ENCODE results near the gene UBIAD1. TPM values are rescaled to one million over a fixed set of nuclear protein-coding genes. Genes with fewer than 3 reads are reported as not detected.

Gene UBIAD1
- total and polyA plus RNA-seq, 2 of the 13 experiments (the other 11 are each of a cell fraction or from before 2014, with no cell fraction given) = 16.9 to 20.4 TPM

GRCh38 chr1:11262171-11263049 lies 10.6 kb upstream of the UBIAD1 start, which contains the start of gene MTOR (continued):
- TF ChIP-seq TAF15 (IDR thresholded peaks at IDR 0.05; ENCODE audit: low read depth, low read length, poor library complexity, severe bottlenecking) (no peak), KAT7 (CRISPR knock-in tag; IDR thresholded peaks at IDR 0.05; ENCODE audit: borderline replicate concordance) (peak; percentile 49; the same call in 1 of the 2 replicates), LCORL (IDR thresholded peaks at IDR 0.05) (no peak), LCORL (CRISPR knock-in tag; IDR thresholded peaks at IDR 0.05) (no peak; the same call in 1 of the 2 replicates), SMARCE1 (IDR thresholded peaks at IDR 0.05; ENCODE audit: borderline replicate concordance) (no peak), ATF1 (CRISPR knock-in tag; IDR thresholded peaks at IDR 0.05) (no peak; the same call in 1 of the 2 replicates), POGK (CRISPR knock-in tag; conservative IDR thresholded peaks at IDR 0.05) (0 out of 2 replicates have a peak, but pooled peaks have one; percentile 40), SP1 (IDR thresholded peaks at IDR 0.05) (no peak), SP1 (CRISPR knock-in tag; IDR thresholded peaks at IDR 0.05) (peak; percentile 84), ZNF101 (CRISPR knock-in tag; IDR thresholded peaks at IDR 0.05; ENCODE audit: borderline replicate concordance, low read depth) (no peak), ZSCAN31 (CRISPR knock-in tag; IDR thresholded peaks at IDR 0.05; ENCODE audit: low read depth) (no peak), CHD2 (IDR thresholded peaks at IDR 0.05; ENCODE audit: low read depth, low read length) (no peak), BRF2 (CRISPR knock-in tag; IDR thresholded peaks at IDR 0.05) (no peak), HNRNPUL1 (IDR thresholded peaks at IDR 0.05; ENCODE audit: low read depth, low read length) (no peak), TARDBP (CRISPR knock-in tag; IDR thresholded peaks at IDR 0.05) (peak; percentile 51), DR1 (CRISPR knock-in tag; IDR thresholded peaks at IDR 0.05) (0 out of 2 replicates have a peak, but pooled peaks have one; percentile 26), FOXK2 (IDR thresholded peaks at IDR 0.05) (peak; percentile 70), CEBPG (CRISPR knock-in tag; IDR thresholded peaks at IDR 0.05) (no peak), ARNT2 (CRISPR knock-in tag; IDR thresholded peaks at IDR 0.05; ENCODE audit: low read depth) (no peak), NR2F6 (IDR thresholded peaks at IDR 0.05) (no peak; the same call in 1 of the 2 replicates), NR2F6 (CRISPR knock-in tag; IDR thresholded peaks at IDR 0.05) (no peak), NFKBIZ (CRISPR knock-in tag; IDR thresholded peaks at IDR 0.05) (0 out of 2 replicates have a peak, but pooled peaks have one; percentile 17)

Data from HepG2 (cell line).